Neural cell (in vitro differentiated cells): ENCODE data around the gene LAYN. TPM values are rescaled to one million over a fixed set of nuclear protein-coding genes. Genes with fewer than 3 reads are reported as not detected.

Experiments used
- H2AFZ ChIP-seq: fragments of 200-600, 300-800 bp; sonication (generic), shearing (Covaris generic); 2 replicates; pipeline ENCODE4 v1.6.0; 2014; ENCODE audit warnings: low read depth, mild to moderate bottlenecking, antibody characterized with exemption, low read length, moderate library complexity
- H3F3A ChIP-seq: fragments of 200-600 bp; shearing (Covaris generic); 2 replicates; pipeline ENCODE4 v1.6.1; 2016; ENCODE audit warnings: mild to moderate bottlenecking, moderate library complexity, mixed read lengths, antibody characterized with exemption, low read length; ENCODE audit not compliant: insufficient read depth, poor library complexity, severe bottlenecking
- H3K27ac ChIP-seq: fragments of 200-600, 300-800 bp; sonication (generic), shearing (Covaris generic); 2 replicates; pipeline ENCODE4 v1.5.1; 2014; ENCODE audit warnings: mild to moderate bottlenecking, low read length, moderate library complexity
- H3K27me3 ChIP-seq: fragments of 300-800, 200-600 bp; sonication (generic), shearing (Covaris generic); 2 replicates; pipeline ENCODE4 v1.6.0; 2014; ENCODE audit warnings: mild to moderate bottlenecking, low read depth, low read length, moderate library complexity; ENCODE audit not compliant: insufficient read depth
- H3K36me3 ChIP-seq: fragments of 300-800, 200-600 bp; sonication (generic), shearing (Covaris generic); 2 replicates; pipeline ENCODE4 v1.5.1; 2014; ENCODE audit warnings: mild to moderate bottlenecking, antibody characterized with exemption, low read length, moderate library complexity; ENCODE audit not compliant: insufficient read depth
- H3K4me2 ChIP-seq: fragments of 300-800, 200-600 bp; sonication (generic), shearing (Covaris generic); 2 replicates; pipeline ENCODE4 v1.6.0; 2014; ENCODE audit warnings: mild to moderate bottlenecking, low read length
- H3K4me3 ChIP-seq: fragments of 300-800, 200-600 bp; sonication (generic), shearing (Covaris generic); 2 replicates; pipeline ENCODE4 v1.5.1; 2014; ENCODE audit warnings: mild to moderate bottlenecking, low read length, moderate library complexity
- H3K79me2 ChIP-seq: fragments of 200-600 bp; shearing (Covaris generic); replicated peaks from 2 replicates; pipeline ENCODE4 v1.6.0; 2014; ENCODE audit warnings: mild to moderate bottlenecking, low read length, moderate library complexity; ENCODE audit not compliant: insufficient read depth
- H3K9ac ChIP-seq: fragments of 300-800, 200-600 bp; sonication (generic), shearing (Covaris generic); 2 replicates; pipeline ENCODE4 v1.6.1; 2016; ENCODE audit warnings: mild to moderate bottlenecking, low read length, mixed read lengths
- H3K9me2 ChIP-seq: fragments of 200-600 bp; shearing (Covaris generic); 2 replicates; pipeline ENCODE4 v1.6.1; 2016; ENCODE audit warnings: mild to moderate bottlenecking, low read length, mixed read lengths; ENCODE audit not compliant: insufficient read depth
- H3K9me3 ChIP-seq: fragments of 200-600, 300-800 bp; sonication (generic), shearing (Covaris generic); 2 replicates; pipeline ENCODE4 v1.6.1; 2016; ENCODE audit warnings: mild to moderate bottlenecking, mixed run types, low read length, moderate library complexity, mixed read lengths
- H4K20me1 ChIP-seq: fragments of 200-600 bp; shearing (Covaris generic); 2 replicates; pipeline ENCODE4 v1.6.1; 2016; ENCODE audit warnings: mild to moderate bottlenecking, mixed run types; ENCODE audit not compliant: insufficient read depth
- EP300 ChIP-seq: fragments of 450-650 bp; conservative IDR thresholded peaks from 2 replicates; pipeline ENCODE4 v1.6.1; 2014; ENCODE audit warnings: antibody characterized with exemption, mild to moderate bottlenecking, moderate library complexity; ENCODE audit not compliant: poor library complexity, severe bottlenecking
- EZH2 ChIP-seq: fragments of 200-600, 300-800 bp; shearing (Covaris generic), sonication (generic); IDR thresholded peaks from 2 replicates; pipeline ENCODE4 v1.6.1; 2014; ENCODE audit warnings: antibody characterized with exemption, low read length, borderline replicate concordance, mild to moderate bottlenecking; ENCODE audit not compliant: insufficient read depth, poor library complexity, severe bottlenecking
- MXI1 ChIP-seq: fragments of 450-650 bp; conservative IDR thresholded peaks from 2 replicates; pipeline ENCODE4 v1.6.1; 2014; ENCODE audit warnings: antibody characterized with exemption, mild to moderate bottlenecking; ENCODE audit not compliant: poor library complexity, severe bottlenecking
- POLR2AphosphoS5 ChIP-seq: IDR thresholded peaks from 2 replicates; pipeline ENCODE4 v1.6.1; 2012
- RAD21 ChIP-seq: fragments of 450-650 bp; conservative IDR thresholded peaks from 2 replicates; pipeline ENCODE4 v1.6.1; 2014; ENCODE audit warnings: antibody characterized with exemption, mild to moderate bottlenecking, moderate library complexity
- SMC3 ChIP-seq: fragments of 450-650 bp; conservative IDR thresholded peaks from 2 replicates; pipeline ENCODE4 v1.6.1; 2014; ENCODE audit warnings: antibody characterized with exemption, mild to moderate bottlenecking, moderate library complexity; ENCODE audit not compliant: poor library complexity
- TAF1 ChIP-seq: IDR thresholded peaks from 2 replicates; pipeline ENCODE4 v1.6.1; 2012; ENCODE audit warnings: low read depth
- polyA plus RNA-seq: library from polyadenylated mRNA; depleted of rRNA; stranded (reverse); fragments of >200 nt; gene quantifications from 2 replicates; pipeline ENCODE4 v1.2.3, GENCODE V29; 2014
- TF ChIP-seq, protein P1 (sequence below): fragments of 450-650 bp; IDR thresholded peaks from 2 replicates; pipeline ENCODE4 v1.5.1; 2014; ENCODE audit warnings: antibody characterized with exemption, mild to moderate bottlenecking, moderate library complexity; ENCODE audit not compliant: poor library complexity, severe bottlenecking
- TF ChIP-seq, protein P2 (sequence below): IDR thresholded peaks from 2 replicates; pipeline ENCODE4 v1.6.1; 2012; ENCODE audit warnings: borderline replicate concordance

LAYN gene
- polyA plus RNA-seq, 1 donor from 2014 or later = not detected

DNA sequence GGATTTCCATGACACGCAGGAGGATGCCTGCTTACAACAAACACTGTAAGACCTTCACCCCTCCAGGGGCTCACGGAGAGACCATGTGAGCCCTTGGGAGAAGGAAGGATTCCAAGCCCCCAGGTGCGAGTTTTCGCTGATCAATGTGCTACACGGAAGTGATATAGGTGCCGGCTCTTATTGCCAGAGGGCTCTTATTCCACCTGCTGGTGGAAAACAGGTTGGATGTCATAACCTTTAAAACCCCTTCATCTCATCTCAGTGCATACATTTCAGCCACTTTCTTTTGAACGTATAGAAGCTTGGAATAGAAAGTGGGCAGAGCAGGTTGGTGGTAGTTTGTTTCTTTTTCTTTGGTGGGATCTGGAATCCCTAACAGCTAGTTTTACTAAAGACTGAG is 25.8 kb downstream of the LAYN start:
- Histone ChIP-seq H4K20me1 (no peaks in the 10 kb centered on the region), H3K4me3 (no peak overlapping the region), H3K27ac (no peak overlapping the region), H3K9me3 (no peaks in the 10 kb centered on the region), H3K79me2 (no peaks in the 10 kb centered on the region), H3K36me3 (no peaks in the 10 kb centered on the region), H3K4me2 (no peak overlapping the region), H3K9me2 (no peaks in the 10 kb centered on the region), H3F3A (no peaks in the 10 kb centered on the region), H2AFZ (no peak overlapping the region), H3K27me3 (no peaks in the 10 kb centered on the region), H3K9ac (no peak overlapping the region)
- TF ChIP-seq RAD21 = no peak
- TF ChIP-seq, protein P1, sequence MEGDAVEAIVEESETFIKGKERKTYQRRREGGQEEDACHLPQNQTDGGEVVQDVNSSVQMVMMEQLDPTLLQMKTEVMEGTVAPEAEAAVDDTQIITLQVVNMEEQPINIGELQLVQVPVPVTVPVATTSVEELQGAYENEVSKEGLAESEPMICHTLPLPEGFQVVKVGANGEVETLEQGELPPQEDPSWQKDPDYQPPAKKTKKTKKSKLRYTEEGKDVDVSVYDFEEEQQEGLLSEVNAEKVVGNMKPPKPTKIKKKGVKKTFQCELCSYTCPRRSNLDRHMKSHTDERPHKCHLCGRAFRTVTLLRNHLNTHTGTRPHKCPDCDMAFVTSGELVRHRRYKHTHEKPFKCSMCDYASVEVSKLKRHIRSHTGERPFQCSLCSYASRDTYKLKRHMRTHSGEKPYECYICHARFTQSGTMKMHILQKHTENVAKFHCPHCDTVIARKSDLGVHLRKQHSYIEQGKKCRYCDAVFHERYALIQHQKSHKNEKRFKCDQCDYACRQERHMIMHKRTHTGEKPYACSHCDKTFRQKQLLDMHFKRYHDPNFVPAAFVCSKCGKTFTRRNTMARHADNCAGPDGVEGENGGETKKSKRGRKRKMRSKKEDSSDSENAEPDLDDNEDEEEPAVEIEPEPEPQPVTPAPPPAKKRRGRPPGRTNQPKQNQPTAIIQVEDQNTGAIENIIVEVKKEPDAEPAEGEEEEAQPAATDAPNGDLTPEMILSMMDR = no peak
- no peak for TF ChIP-seq SMC3
- no peak for TF ChIP-seq TAF1
- no peak for TF ChIP-seq MXI1
- TF ChIP-seq EZH2 = no peak
- no peak for TF ChIP-seq EP300
- TF ChIP-seq, protein P2, sequence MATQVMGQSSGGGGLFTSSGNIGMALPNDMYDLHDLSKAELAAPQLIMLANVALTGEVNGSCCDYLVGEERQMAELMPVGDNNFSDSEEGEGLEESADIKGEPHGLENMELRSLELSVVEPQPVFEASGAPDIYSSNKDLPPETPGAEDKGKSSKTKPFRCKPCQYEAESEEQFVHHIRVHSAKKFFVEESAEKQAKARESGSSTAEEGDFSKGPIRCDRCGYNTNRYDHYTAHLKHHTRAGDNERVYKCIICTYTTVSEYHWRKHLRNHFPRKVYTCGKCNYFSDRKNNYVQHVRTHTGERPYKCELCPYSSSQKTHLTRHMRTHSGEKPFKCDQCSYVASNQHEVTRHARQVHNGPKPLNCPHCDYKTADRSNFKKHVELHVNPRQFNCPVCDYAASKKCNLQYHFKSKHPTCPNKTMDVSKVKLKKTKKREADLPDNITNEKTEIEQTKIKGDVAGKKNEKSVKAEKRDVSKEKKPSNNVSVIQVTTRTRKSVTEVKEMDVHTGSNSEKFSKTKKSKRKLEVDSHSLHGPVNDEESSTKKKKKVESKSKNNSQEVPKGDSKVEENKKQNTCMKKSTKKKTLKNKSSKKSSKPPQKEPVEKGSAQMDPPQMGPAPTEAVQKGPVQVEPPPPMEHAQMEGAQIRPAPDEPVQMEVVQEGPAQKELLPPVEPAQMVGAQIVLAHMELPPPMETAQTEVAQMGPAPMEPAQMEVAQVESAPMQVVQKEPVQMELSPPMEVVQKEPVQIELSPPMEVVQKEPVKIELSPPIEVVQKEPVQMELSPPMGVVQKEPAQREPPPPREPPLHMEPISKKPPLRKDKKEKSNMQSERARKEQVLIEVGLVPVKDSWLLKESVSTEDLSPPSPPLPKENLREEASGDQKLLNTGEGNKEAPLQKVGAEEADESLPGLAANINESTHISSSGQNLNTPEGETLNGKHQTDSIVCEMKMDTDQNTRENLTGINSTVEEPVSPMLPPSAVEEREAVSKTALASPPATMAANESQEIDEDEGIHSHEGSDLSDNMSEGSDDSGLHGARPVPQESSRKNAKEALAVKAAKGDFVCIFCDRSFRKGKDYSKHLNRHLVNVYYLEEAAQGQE = no peak
- no peak for TF ChIP-seq POLR2AphosphoS5

DNA sequence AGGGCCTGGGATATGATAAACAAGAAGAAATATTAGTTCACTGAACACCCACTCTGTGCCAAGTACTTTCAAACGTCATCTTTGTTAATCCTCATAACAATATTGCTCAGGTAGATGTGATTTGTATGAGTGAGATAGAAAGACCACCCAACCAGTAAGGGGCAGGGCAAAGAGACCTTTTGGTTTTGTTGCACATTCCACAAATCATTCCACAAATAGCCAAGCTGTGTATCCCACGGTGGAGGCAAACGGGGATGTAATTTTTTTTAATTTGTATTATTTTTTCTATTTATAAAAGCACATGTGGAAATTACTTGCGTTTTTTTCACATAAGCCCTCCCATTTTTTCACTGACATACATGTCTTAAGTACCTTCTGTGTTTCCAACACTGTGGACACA is 29.0 kb downstream of the LAYN start:
- no peaks in the 10 kb centered on the region for H3F3A ChIP-seq
- TF ChIP-seq EP300 = no peak
- TF ChIP-seq, protein P2 = no peak
- no peak for TF ChIP-seq TAF1
- no peak for TF ChIP-seq POLR2AphosphoS5
- TF ChIP-seq RAD21 = no peak
- TF ChIP-seq SMC3 = no peak
- TF ChIP-seq, protein P1 = no peak
- no peak for TF ChIP-seq MXI1
- no peak for TF ChIP-seq EZH2
- no peaks in the 10 kb centered on the region for H3K36me3 ChIP-seq
- H3K9ac ChIP-seq = no peak overlapping the region
- H3K4me3 ChIP-seq = no peak overlapping the region
- H3K79me2 ChIP-seq = no peaks in the 10 kb centered on the region
- H3K9me3 ChIP-seq = no peaks in the 10 kb centered on the region
- H3K4me2 ChIP-seq = no peak overlapping the region
- no peak overlapping the region for H3K27ac ChIP-seq
- no peaks in the 10 kb centered on the region for H3K9me2 ChIP-seq
- no peaks in the 10 kb centered on the region for H4K20me1 ChIP-seq
- H2AFZ ChIP-seq = no peak overlapping the region
- H3K27me3 ChIP-seq = no peaks in the 10 kb centered on the region
